Gastrocnemius medialis (tissue), 4 donors: ENCODE measurements around the gene ARL16. TPM values are rescaled to one million over a fixed set of nuclear protein-coding genes. Genes with fewer than 3 reads are reported as not detected.

Experiments
- ATAC-seq, 2 donors: fragments of 150-250 bp; one replicate each; pipeline ENCODE4 v1.9.1; 2016
- DNase-seq, 2 donors: peaks; one replicate each; pipeline ENCODE4 v3.0.0-alpha.2; 2019
- H3K27ac ChIP-seq, 4 donors: fragments of 200-600 bp; sonication (generic); 1 replicate in 1 of 4; 2 replicates in 3 of 4; pipeline ENCODE4 v1.5.1; 2016 to 2018; ENCODE audit warnings: mild to moderate bottlenecking in 2 of 4, moderate library complexity in 1 of 4
- H3K27me3 ChIP-seq, 3 donors: fragments of 200-600 bp; sonication (generic) in 2 of 3; 1 replicate in 1 of 3; 2 replicates in 2 of 3; pipeline versions ENCODE4 v1.5.1 to v1.6.0; 2016 to 2019; ENCODE audit warnings: mild to moderate bottlenecking in 1 of 3, moderate library complexity in 1 of 3
- H3K36me3 ChIP-seq, 2 donors: fragments of 200-600 bp; sonication (generic) in 1 of 2; one replicate each; pipeline ENCODE4 v1.5.1; 2017 to 2018
- H3K4me1 ChIP-seq, 2 donors: fragments of 200-600 bp; sonication (generic) in 1 of 2; one replicate each; pipeline ENCODE4 v1.5.1; 2016 to 2017; ENCODE audit warnings: mild to moderate bottlenecking in 2 of 2
- H3K4me3 ChIP-seq, 4 donors: fragments of 200-600 bp; sonication (generic) in 3 of 4; 1 replicate in 1 of 4; 2 replicates in 3 of 4; pipeline ENCODE4 v1.5.1; 2016 to 2019; ENCODE audit warnings: mild to moderate bottlenecking in 2 of 4
- H3K9me3 ChIP-seq, 3 donors: fragments of 200-600 bp; sonication (generic) in 2 of 3; 1 replicate in 1 of 3; 2 replicates in 2 of 3; pipeline ENCODE4 v1.5.1; 2016 to 2019
- CTCF ChIP-seq, 5 experiments: fragments of 450-650 bp in 3 of 5; fragments of 200-600 bp in 2 of 5; sonication (generic) in 2 of 5; IDR thresholded peaks in 4 of 5; conservative IDR thresholded peaks in 1 of 5; 1 replicate in 4 of 5; 2 replicates in 1 of 5; pipeline ENCODE4 v1.5.1; 2016 to 2019; ENCODE audit warnings: antibody characterized with exemption in 5 of 5, mild to moderate bottlenecking in 3 of 5, moderate library complexity in 3 of 5
- POLR2A ChIP-seq, 2 donors: fragments of 450-650 bp; IDR thresholded peaks; one replicate each; pipeline ENCODE4 v1.6.1; 2017; ENCODE audit warnings: antibody characterized with exemption in 2 of 2, mild to moderate bottlenecking in 2 of 2, moderate library complexity in 2 of 2
- in situ Hi-C, 4 donors: fragments of 200-750 bp; cut with MboI; loops; one replicate each; pipeline versions ENCODE4 v1.15.0 to v1.8.0; 2017; ENCODE audit warnings: low sequenced_read_pairs in 4 of 4
- intact Hi-C: fragments of 100-400 bp; cut with DNase I; formaldehyde crosslinking; loops from one replicate; pipeline ENCODE4 v1.15.1; 2023; ENCODE audit warnings: low total_unique reads
- total RNA-seq, 4 donors: library from RNA; depleted of rRNA; stranded (reverse); fragments of >200 nt; gene quantifications; one replicate each; pipeline versions ENCODE4 v1.1.0 to v1.2.3, GENCODE V29; 2016

The ARL16 gene
- total RNA-seq, 4 donors from 2014 or later: 12.9 to 23.6 (median 20.0) TPM

GRCh38 chr17:81712468-81713003, 28.9 kb upstream of the ARL16 start:
- in situ Hi-C loops (no loop called here), intact Hi-C loops (loop anchor here (5.0 kb wide), 1 partner anchor 35 kb away; no protein-coding TSS in a partner anchor)
- ATAC-seq (peak; percentile 16 to 22), DNase-seq (no peak)
- H3K9me3 ChIP-seq: no peaks in the 10 kb centered on the region
- TF ChIP-seq CTCF (IDR thresholded peaks at IDR 0.05 in 4 of 5, conservative IDR thresholded peaks at IDR 0.05 in 1 of 5): no peak
- TF ChIP-seq POLR2A (IDR thresholded peaks at IDR 0.05): no peak
- H3K4me3 ChIP-seq: peak overlapping the region; percentile 57 to 82 (median 66)
- H3K27me3 ChIP-seq: no peaks in the 10 kb centered on the region
- H3K27ac ChIP-seq: peak overlapping the region; percentile 71 to 89 (median 76)
- H3K36me3 ChIP-seq: peaks cover 0 to 4% of the 10 kb centered on the region in 2 donors
- H3K4me1 ChIP-seq: peaks cover 23 to 31% of the 10 kb centered on the region in 2 donors

GRCh38 chr17:81711814-81712467, 28.3 kb upstream of the ARL16 start, which contains the start of gene SLC25A10:
TSS of gene SLC25A10 (plus strand) at chr17:81712284. CDS start at chr17:81712427, 143 bp downstream.
- in situ Hi-C loops: no loop called here
- Histone ChIP-seq H3K27ac (peak within 1 kb of the TSS; percentile 76 to 89 (median 80)), H3K4me1 (peaks cover 23 to 31% of the 10 kb centered on the region in 2 donors), H3K4me3 (peak within 1 kb of the TSS; percentile 57 to 82 (median 66)), H3K27me3 (no peaks in the 10 kb centered on the region), H3K36me3 (peaks cover 0 to 10% of the 10 kb centered on the region in 2 donors), H3K9me3 (no peaks in the 10 kb centered on the region)
- peak; percentile 76 to 85 for DNase-seq
- ATAC-seq: peak; percentile 85
- intact Hi-C loops: loop anchor here (5.0 kb wide), 1 partner anchor 35 kb away; no protein-coding TSS in a partner anchor
- TF ChIP-seq POLR2A (IDR thresholded peaks at IDR 0.05) (peak; percentile 46 to 69), CTCF (IDR thresholded peaks at IDR 0.05 in 4 of 5, conservative IDR thresholded peaks at IDR 0.05 in 1 of 5) (peak in 2 of 5 experiments; percentile 13 to 40)

GRCh38 chr17:81710514-81711308, 27.1 kb upstream of the ARL16 start:
- no peak for DNase-seq

More at GRCh38 chr17:81710514-81711308, 27.1 kb upstream of the ARL16 start:
- TF ChIP-seq POLR2A (IDR thresholded peaks at IDR 0.05) (no peak), CTCF (IDR thresholded peaks at IDR 0.05 in 4 of 5, conservative IDR thresholded peaks at IDR 0.05 in 1 of 5) (no peak)
- peaks cover 0 to 22% of the 10 kb centered on the region in 2 donors for H3K36me3 ChIP-seq
- no peaks in the 10 kb centered on the region for H3K27me3 ChIP-seq
- peaks cover 23 to 31% of the 10 kb centered on the region in 2 donors for H3K4me1 ChIP-seq
- no peaks in the 10 kb centered on the region for H3K9me3 ChIP-seq
- in situ Hi-C loops: no loop called here
- H3K27ac ChIP-seq: peak overlapping the region in 3 of 4 donors; percentile 4 to 89 (median 76)
- intact Hi-C loops: loop anchor here (5.0 kb wide), 1 partner anchor 33 kb away; no protein-coding TSS in a partner anchor
- H3K4me3 ChIP-seq: peak overlapping the region in 3 of 4 donors; percentile 57 to 82 (median 67)
- no peak for ATAC-seq
